ENCODE data around the gene CDC42SE2.

Gene CDC42SE2

GRCh38 chr5:131330031-131330430, 66.2 kb downstream of the CDC42SE2 start:
- TF ChIP-seq MAX (IDR thresholded peaks at IDR 0.05) (no peak), TAF1 (IDR thresholded peaks at IDR 0.05; ENCODE audit: low read depth) (no peak), RAD21 (IDR thresholded peaks at IDR 0.05; ENCODE audit: low read depth) (no peak), TEAD4 (IDR thresholded peaks at IDR 0.05) (no peak), FOXM1 (IDR thresholded peaks at IDR 0.05; ENCODE audit: borderline replicate concordance, low read depth) (no peak), CEBPB (IDR thresholded peaks at IDR 0.05) (no peak), EP300 (IDR thresholded peaks at IDR 0.05; ENCODE audit: borderline replicate concordance) (no peak), TCF12 (IDR thresholded peaks at IDR 0.05; ENCODE audit: low read depth) (no peak), ZBTB7A (IDR thresholded peaks at IDR 0.05; ENCODE audit: low read depth) (no peak), USF1 (IDR thresholded peaks at IDR 0.05) (no peak), YY1 (IDR thresholded peaks at IDR 0.05; ENCODE audit: low read depth) (no peak), EGR1 (IDR thresholded peaks at IDR 0.05) (no peak), NFIC (IDR thresholded peaks at IDR 0.05) (no peak), CREB1 (IDR thresholded peaks at IDR 0.05; ENCODE audit: low read depth) (no peak)
- TF ChIP-seq, protein P1, sequence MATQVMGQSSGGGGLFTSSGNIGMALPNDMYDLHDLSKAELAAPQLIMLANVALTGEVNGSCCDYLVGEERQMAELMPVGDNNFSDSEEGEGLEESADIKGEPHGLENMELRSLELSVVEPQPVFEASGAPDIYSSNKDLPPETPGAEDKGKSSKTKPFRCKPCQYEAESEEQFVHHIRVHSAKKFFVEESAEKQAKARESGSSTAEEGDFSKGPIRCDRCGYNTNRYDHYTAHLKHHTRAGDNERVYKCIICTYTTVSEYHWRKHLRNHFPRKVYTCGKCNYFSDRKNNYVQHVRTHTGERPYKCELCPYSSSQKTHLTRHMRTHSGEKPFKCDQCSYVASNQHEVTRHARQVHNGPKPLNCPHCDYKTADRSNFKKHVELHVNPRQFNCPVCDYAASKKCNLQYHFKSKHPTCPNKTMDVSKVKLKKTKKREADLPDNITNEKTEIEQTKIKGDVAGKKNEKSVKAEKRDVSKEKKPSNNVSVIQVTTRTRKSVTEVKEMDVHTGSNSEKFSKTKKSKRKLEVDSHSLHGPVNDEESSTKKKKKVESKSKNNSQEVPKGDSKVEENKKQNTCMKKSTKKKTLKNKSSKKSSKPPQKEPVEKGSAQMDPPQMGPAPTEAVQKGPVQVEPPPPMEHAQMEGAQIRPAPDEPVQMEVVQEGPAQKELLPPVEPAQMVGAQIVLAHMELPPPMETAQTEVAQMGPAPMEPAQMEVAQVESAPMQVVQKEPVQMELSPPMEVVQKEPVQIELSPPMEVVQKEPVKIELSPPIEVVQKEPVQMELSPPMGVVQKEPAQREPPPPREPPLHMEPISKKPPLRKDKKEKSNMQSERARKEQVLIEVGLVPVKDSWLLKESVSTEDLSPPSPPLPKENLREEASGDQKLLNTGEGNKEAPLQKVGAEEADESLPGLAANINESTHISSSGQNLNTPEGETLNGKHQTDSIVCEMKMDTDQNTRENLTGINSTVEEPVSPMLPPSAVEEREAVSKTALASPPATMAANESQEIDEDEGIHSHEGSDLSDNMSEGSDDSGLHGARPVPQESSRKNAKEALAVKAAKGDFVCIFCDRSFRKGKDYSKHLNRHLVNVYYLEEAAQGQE (IDR thresholded peaks at IDR 0.05; ENCODE audit: low read depth) = no peak

DNA sequence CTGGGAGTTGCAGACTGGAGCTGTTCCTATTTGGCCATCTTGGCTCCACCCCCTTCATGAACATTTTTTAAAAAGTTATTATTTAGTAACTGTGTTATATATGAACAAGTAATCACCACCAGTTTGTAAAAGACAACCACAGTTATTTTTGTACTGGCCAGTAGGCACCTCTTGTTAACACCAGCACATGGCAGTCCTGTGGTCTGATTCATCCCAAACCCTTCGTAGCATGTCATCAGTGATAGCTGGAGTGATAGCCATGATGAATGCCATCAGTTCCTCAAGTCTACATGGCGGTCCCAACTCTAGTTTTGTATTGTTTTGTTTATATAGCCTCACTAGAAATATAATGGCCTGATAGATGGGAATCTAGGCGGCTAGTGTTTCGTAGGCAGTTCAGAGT, 74.2 kb downstream of the CDC42SE2 start:
- no peak for TF ChIP-seq CEBPB (IDR thresholded peaks at IDR 0.05)
- TF ChIP-seq TCF12 (IDR thresholded peaks at IDR 0.05; ENCODE audit: low read depth) = no peak
- no peak for TF ChIP-seq TEAD4 (IDR thresholded peaks at IDR 0.05)
- no peak for TF ChIP-seq YY1 (IDR thresholded peaks at IDR 0.05; ENCODE audit: low read depth)
- no peak for TF ChIP-seq FOXM1 (IDR thresholded peaks at IDR 0.05; ENCODE audit: borderline replicate concordance, low read depth)
- TF ChIP-seq CREB1 (IDR thresholded peaks at IDR 0.05; ENCODE audit: low read depth) = no peak
- TF ChIP-seq RAD21 (IDR thresholded peaks at IDR 0.05; ENCODE audit: low read depth) = no peak

DNA sequence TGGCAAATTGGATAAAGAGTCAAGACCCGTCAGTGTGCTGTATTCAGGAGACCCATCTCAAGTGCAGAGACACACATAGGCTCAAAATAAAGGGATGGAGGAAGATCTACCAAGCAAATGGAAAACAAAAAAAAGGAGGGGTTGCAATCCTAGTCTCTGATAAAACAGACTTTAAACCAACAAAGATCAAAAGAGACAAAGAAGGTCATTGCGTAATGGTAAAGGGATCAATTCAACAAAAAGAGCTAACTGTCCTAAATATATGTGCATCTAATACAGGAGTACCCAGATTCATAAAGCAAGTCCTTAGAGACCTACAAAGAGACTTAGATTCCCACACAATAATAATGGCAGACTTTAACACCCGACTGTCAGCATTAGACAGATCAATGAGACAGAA, 82.4 kb downstream of the CDC42SE2 start:
- 0 out of 2 replicates have a peak, but pooled peaks have one; percentile 16 for TF ChIP-seq CEBPB (IDR thresholded peaks at IDR 0.05)

DNA sequence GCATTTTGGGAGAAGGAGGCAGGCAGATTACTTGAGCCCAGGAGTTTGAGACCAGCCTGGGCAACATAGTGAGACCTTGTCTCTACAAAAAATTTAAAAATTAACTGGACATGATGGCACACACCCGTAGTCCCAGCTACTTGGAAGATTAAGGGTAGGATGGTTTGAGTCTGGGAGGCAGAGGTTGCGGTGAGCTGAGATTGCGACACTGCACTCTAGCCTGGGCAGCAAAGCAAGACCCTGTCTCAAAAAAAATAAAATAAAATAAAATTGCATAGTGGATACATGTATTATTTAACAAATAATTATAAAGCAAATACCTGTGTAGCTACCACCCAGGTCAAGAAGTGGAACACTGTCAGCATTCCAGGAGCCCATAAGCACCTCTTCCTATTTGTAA, 90.1 kb downstream of the CDC42SE2 start:
- TF ChIP-seq EP300 (IDR thresholded peaks at IDR 0.05; ENCODE audit: borderline replicate concordance) = no peak
- TF ChIP-seq CEBPB (IDR thresholded peaks at IDR 0.05) = peak; percentile 9; the same call in 1 of the 2 replicates

DNA sequence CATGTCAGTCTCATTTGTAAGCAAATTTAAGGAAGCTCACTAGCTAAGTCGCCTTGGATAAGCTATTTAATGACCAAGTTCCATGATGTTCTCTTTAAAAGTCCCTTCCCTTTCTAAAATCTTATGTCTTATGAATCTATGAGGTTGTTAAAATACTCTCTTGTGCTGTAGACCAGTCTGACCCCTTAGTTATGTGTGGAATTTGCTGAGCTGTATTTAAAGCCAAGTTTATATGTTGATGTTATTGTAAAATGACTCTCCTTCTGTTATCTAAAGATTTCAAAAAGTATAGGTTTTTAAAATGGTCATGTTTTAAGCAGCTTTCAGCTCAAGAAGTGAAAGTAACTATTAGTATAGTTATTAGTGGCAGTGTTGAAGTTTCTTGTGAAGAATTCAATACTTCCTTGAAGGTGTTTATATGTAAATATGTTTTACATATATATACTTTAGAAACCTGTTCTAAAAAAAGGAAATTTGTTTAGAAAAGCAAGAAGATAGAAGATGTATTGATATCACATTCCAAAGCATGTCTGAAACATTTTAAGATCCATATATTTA, 92.2 kb downstream of the CDC42SE2 start:
- no peak for TF ChIP-seq TCF12 (IDR thresholded peaks at IDR 0.05; ENCODE audit: low read depth)
- no peak for TF ChIP-seq MAX (IDR thresholded peaks at IDR 0.05)
- TF ChIP-seq EP300 (IDR thresholded peaks at IDR 0.05; ENCODE audit: borderline replicate concordance) = no peak
- TF ChIP-seq CREB1 (IDR thresholded peaks at IDR 0.05; ENCODE audit: low read depth) = no peak
- TF ChIP-seq YY1 (IDR thresholded peaks at IDR 0.05; ENCODE audit: low read depth) = no peak
- no peak for TF ChIP-seq EGR1 (IDR thresholded peaks at IDR 0.05)
- no peak for TF ChIP-seq ZBTB7A (IDR thresholded peaks at IDR 0.05; ENCODE audit: low read depth)
- no peak for TF ChIP-seq TAF1 (IDR thresholded peaks at IDR 0.05; ENCODE audit: low read depth)
- TF ChIP-seq TEAD4 (IDR thresholded peaks at IDR 0.05) = no peak
- no peak for TF ChIP-seq FOXM1 (IDR thresholded peaks at IDR 0.05; ENCODE audit: borderline replicate concordance, low read depth)
- TF ChIP-seq NFIC (IDR thresholded peaks at IDR 0.05) = no peak
- TF ChIP-seq, protein P1 (IDR thresholded peaks at IDR 0.05; ENCODE audit: low read depth) = no peak
- no peak for TF ChIP-seq CEBPB (IDR thresholded peaks at IDR 0.05)
- TF ChIP-seq USF1 (IDR thresholded peaks at IDR 0.05) = no peak
- TF ChIP-seq RAD21 (IDR thresholded peaks at IDR 0.05; ENCODE audit: low read depth) = no peak

- TF ChIP-seq EP300 (IDR thresholded peaks at IDR 0.05; ENCODE audit: borderline replicate concordance) (no peak), TCF12 (IDR thresholded peaks at IDR 0.05; ENCODE audit: low read depth) (no peak), ZBTB7A (IDR thresholded peaks at IDR 0.05; ENCODE audit: low read depth) (no peak), YY1 (IDR thresholded peaks at IDR 0.05; ENCODE audit: low read depth) (no peak), EGR1 (IDR thresholded peaks at IDR 0.05) (no peak)
Measured at GRCh38 chr5:131356619-131357018, 92.8 kb downstream of the CDC42SE2 start.
